ENCODE data around the gene PRMT2.
A peak's percentile ranks its signal among the peaks of the same experiment; 100 is the strongest.
"Not testable (repeated sequence)": the region's sequence is repeated elsewhere in the genome, so short reads cannot be mapped to it uniquely, and the experiment has no call there.

PRMT2 gene

DNA sequence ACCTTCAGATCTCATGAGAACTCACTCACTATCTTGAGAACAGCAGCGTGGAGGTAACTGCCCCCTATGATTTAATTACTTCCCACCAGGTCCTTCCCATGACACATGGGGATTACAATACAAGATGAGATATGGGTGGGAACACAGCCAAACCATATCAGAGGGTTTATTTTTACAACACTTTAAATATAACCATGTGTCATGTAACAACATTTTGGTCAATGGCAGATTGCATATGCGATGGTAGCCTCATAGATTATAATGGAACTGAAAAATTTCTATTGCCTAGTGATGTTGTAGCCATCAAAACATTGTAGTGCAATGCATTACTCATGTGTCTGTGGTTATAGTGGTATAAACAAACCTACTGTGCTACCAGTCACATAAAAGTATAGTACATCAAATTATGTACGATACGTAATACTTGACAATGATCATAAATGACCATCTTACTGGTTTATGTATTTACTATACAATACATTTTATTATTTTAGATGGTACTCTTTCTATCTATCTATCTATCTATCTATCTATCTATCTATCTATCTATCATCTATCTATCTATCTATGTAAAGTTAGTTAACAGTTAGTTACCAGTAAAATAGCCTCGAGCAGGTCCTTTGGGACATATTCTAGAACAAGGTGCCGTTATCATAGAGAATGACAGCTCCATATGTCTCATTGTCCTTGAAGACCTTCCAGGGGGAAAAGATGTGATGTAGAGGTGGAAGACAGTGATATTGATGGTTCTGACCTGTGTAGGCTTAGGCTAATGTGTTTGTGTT lies 18.0 kb upstream of the PRMT2 start:
- DNase-seq (ENCODE audit: low spot score), result no peak

DNA sequence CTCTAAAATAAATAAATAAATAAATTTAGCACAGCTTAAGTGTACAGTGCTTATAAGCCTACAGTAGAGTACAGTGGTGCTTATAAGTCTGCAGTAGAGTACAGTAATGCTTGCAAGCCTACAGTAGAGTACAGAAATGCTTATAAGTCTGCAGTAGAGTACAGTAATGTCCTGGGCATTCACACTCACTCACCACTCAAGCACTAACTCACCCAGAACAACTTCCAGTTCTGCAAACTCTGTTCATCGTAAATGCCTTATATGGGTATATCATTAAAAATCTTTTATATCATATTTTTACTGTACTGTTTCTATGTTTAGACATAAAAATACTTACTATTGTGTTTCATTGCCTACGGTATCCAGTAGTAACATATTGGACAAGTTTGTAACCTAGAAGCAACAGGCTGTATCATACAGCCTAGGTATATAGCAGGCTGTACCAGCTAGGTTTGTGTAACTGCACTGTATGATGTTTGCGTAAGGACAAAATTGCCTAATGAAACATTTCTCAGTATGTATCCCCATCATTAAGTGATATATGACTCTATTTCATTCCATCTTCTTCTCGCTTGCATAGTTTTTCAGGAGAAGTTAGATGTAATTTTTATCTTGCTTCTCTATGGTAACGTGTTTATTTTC lies 16.6 kb upstream of the PRMT2 start:
- DNase-seq (ENCODE audit: low spot score), result no peak

DNA sequence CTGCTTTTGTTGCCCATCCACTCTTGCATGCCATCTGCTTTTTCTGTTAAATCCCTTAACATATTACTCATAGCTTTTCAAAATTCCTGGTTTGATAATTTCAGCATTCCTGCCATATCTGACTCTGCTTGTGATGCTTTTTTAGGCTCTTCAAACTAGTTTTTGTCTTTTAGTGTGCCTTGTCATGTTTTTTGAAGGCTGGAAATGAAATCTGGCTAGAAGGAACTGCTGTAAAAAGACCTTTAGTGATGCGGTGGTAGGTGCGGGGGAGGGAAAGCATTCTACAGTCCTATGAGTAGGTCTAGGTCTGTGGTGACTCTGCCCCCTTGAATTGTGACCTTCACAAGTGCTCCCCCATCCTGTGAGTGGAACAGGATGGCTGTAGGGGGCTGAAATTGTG lies 15.6 kb upstream of the PRMT2 start:
- no peak for DNase-seq (ENCODE audit: low spot score)

DNA sequence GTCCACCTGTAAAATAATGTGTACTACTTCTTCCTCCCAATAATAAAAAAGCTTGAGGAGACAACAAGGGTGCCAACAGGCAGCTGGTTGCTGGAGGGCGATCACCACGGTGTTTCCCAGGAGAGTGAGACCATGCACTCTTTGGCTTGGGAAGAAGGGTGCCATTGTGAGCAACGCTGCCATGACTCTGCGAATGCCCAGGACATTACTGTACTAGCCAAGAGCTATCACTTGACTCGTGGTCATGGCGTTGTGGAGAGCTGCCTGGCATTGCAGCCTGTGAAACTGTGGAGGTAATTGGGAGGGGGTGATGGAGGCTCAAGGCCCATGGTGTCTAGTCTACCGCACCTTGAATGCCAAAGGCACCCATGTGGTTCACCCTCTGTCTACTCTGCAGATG lies 14.6 kb upstream of the PRMT2 start:
- DNase-seq (ENCODE audit: low spot score), result no peak

DNA sequence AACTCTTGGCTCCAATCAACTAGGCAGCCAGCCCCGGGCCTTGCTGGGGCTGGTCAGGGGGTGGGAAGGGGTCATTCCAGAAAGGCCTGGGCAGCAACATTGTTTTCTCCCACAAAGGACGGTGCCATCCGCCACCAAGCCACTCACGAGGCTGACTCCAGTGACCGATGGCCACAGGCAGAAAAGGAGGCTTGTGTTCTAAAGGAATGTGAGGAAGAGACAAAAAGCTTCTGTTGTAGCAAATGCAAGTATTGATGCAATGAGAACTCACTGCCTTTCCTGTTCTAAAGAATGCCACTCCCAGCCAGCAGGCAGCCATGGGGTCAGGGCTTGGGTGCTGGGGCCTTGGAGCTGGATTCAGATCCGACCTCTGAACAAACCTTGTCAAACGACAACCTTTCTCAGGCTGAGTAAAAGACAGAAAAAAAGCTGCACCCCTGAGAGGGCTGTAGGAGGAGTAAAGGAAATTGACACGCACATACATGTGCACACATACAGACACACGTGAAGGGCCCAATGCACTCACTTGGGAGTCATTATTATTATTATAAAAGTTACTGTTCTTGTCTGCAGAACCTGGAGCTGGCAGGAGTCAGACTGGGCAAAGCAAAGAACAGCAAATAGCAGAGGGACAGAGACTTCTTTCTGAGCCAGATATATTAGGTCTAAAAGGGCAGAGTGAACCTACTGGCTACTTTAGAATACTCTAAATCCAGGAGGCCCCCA lies 13.9 kb upstream of the PRMT2 start:
- no peak for DNase-seq (ENCODE audit: low spot score)

DNA sequence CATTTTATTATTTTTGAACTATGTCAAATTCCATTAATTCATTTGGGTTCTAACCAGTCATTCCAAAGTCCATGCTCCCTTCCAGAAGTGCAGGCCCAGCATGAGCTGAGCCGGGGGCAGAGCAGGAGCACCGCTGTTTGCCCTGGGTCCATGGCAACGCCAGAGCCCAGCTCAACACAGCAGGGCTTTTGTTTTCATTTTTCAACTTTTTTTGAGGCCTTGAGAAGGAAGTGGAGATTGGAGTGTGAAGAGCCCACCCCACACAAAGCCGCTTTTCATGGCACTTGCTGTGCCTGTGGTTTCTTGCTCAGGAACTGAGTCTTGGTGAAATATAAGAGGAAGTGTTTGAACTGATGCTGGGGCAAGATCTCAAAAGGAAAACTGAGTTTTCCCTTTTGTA lies 13.2 kb upstream of the PRMT2 start:
- peak; percentile 80 for DNase-seq (ENCODE audit: low spot score)

- no peak for DNase-seq (ENCODE audit: low spot score)
Observed at GRCh38 chr21:46624050-46624449, 11.4 kb upstream of the PRMT2 start.

GRCh38 chr21:46625759-46626158 lies 9.7 kb upstream of the PRMT2 start:
- no peak for DNase-seq (ENCODE audit: low spot score)

DNA sequence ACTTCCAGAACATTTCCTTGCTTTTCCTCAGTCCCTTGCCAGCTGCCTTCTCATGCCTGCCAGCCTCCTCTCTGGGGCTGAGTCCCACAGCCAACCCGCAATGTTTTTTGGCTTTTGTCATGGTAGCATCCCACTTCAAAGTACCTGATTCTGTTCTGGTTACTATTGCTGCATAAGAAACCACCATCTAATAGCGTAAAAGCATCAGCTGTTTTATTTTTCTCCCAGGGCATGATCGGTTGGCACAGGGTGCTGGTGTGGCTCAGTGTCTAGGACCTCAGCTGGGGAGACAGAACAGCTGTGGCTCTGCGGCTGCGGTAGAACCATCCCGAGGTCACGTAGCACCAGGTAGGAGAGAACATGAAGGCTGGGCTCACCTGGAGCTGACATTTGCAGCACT lies 8.9 kb upstream of the PRMT2 start:
- no peak for DNase-seq (ENCODE audit: low spot score)

DNA sequence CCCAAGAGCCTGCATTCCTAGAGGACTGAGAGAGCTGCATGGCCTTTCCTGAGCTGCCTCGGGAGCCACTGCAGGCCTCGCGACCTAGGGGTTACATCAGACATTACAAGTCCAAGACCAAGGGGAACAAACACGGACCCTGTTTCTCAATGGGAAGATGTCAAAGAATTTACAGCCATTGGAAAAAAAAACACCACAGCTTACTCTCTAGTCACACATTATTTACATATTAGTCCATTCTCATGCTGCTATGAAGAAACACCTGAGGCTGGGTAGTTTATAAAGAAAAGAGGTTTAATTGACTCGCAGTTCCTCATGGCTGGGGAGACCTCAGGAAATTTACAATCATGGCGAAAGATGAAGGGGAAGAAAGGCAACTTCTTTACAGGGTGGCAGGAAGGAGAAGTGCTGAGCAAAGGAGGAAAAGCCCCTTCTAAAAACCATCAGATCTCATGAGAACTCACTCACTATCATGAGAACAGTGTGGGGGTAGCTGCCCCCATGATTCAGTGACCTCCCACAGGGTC lies 8.4 kb upstream of the PRMT2 start:
- no peak for DNase-seq (ENCODE audit: low spot score)

DNA sequence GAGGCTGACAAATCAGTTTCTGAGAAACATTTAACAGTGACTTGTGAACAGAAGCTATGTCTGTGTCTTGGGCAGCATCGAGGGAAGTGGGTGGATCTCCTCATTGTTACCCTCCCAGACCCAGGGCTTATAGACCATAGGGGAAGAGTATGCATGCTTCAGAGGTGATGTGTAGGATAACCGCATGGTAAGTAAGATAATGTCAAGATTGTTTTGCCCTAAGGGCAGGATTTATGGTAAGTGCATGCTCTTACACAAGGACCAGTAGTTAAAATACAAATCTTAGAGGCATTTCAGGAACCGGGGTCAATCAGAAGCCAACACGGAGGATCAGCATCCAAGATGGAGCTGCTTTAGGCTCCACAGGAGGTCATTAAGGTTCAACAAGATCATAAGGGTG lies 7.7 kb upstream of the PRMT2 start:
- no peak for DNase-seq (ENCODE audit: low spot score)

GRCh38 chr21:46628868-46629267 lies 6.6 kb upstream of the PRMT2 start:
- DNase-seq (ENCODE audit: low spot score), result no peak

DNA sequence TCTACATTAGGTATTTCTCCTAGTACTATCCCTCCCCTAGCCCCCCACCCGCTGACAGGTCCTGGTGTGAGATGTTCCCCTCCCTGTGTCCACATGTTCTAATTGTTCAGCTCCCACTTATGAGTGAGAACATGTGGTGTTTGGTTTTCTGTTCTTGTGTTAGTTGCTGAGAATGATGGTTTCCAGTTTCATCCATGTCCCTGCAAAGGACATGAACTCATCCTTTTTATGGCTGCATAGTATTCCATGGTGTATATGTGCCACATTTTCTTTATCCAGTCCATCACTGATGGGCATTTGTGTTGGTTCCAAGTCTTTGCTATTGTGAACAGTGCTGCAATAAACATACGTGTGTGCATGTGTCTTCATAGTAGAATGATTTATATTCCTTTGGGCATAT lies 4.6 kb upstream of the PRMT2 start:
- not testable (repeated sequence) for DNase-seq (ENCODE audit: low spot score)

- no peak for DNase-seq (ENCODE audit: low spot score)
Observed at GRCh38 chr21:46633566-46633965, 1.9 kb upstream of the PRMT2 start.

DNA sequence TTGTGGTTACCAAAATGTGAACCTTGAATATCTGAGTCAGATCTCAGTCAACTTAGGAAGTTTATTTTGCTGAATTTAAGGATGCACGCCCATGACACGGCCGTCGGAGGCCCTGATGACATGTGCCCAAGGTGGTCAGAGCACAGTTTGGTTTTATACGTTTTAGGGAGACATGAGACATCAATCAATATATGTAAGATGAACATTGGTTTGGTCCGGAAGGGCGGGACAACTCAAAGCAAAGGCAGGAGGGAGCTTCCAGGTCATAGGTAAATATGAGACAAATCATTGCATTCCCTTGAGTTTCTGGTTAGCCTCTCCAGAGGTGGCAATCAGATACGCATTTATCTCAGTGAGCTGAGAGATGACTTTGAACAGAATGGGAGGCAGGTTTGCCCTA lies 1.0 kb upstream of the PRMT2 start:
- no peak for DNase-seq (ENCODE audit: low spot score)

DNA sequence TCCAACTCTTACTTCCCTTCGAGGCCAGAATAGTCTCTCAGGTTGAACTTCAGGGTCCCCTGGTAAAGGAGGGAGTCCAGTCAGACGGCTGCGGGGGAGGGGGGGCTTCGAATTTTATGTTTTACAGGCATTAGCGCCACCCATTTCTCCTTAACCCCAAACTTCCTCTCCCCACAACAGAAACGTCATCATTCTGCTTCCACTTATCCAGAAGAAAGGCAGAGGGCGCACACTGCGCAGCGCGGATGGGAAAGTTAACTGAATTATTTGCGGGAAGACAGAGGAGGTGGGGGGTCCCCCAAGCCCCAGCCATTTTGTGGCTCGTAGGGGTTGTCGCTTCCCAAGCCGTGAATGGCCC lies 529 bp upstream of the PRMT2 start:
- DNase-seq (ENCODE audit: low spot score), result no peak

DNA sequence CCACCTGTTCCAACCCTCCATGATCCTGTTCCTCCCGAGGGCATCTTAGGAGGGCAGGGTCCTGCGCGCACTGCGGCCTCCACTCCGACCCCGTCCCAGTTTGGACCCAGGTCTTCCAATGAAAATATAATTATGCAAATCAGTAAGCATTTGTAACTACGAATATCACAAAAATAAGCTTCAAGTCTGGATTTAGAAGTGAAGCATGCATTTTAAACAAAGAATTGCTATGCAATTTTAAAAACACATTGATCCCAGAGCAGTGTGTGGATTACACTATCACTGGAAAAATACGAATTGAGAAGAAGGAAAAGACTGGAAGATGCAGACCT lies 673 bp downstream of the PRMT2 start:
- no peak for DNase-seq (ENCODE audit: low spot score)

DNA sequence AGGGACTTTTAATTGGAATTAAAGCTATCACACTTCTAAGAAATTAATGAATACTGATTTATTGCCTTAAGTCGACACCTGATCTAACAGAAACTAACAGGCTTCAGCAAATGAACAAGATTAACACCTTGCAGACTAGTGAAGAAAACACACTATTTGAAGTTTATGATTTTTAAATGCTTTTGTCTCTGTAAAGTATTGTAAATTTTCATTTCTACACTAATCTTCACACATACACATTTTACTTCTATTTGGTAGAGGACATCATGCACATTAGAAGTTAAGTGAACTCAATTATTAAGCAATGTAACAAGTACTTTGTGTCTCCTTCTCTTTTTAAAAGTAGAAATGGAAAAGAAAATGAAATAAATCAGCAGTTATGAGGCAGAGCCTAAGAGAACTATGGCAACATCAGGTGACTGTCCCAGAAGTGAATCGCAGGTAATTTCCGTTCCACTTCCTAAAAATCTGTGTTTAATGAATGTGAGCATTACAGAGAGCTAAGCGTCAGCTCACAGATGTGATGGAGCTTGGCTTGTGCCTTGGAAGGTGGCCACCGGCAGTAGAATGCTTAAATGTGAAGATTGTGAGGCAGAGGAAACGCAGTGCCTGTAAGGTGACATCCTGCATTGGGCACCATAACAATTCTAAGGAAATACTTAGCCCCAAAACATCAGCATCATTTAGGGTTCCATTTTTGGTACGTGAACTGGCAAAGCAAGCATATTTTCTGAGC lies 1.2 kb downstream of the PRMT2 start:
- no peak for DNase-seq (ENCODE audit: low spot score)

DNA sequence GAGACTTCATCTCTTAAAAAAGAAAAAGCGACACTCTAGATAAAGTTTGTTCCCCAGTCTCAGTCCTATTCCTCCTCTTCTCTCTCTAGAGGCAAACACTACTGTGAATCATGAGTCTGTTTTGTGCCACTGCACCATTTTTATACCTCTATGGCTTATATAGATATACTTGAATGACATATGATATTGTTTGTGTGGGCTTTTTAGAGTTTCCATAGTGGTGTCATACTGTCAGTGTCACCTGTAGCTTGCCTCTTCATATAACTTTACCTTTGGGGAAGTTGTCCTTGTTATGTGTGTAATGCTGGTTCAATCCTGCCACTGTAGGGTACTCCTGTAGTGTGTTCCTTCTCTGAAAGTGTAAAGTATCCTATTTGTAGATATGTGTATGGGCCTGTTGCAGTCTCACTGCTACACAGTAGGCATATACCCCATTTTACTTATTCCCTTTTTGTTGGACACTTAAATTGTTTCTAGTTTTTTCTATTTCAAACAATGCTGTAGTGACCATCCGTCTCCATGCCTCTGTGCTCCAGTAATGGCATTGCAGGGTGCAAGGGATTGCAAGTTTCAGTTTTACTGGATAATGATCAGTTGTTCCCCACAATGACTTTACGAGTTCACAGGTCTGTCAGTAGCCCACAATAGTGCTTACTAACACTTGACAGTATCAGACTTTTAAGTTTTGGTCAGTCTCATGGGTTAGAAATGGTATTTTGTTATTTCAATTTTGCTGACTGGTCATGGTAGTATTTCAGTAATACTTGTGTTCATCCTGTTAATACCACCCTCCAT lies 2.7 kb downstream of the PRMT2 start:
- DNase-seq (ENCODE audit: low spot score), result no peak

GRCh38 chr21:46639489-46640386 lies 4.3 kb downstream of the PRMT2 start:
- no peak for DNase-seq (ENCODE audit: low spot score)

GRCh38 chr21:46641656-46642055 lies 6.2 kb downstream of the PRMT2 start:
- no peak for DNase-seq (ENCODE audit: low spot score)
